Activated gamma-delta T cell (primary cell): ENCODE results near the gene FAM171A1.
"Not testable (repeated sequence)": the region's sequence is repeated elsewhere in the genome, so short reads cannot be mapped to it uniquely, and the experiment has no call there.

Experiments used
- DNase-seq: peaks from one replicate; lab custom pipeline; 2025; lab: John Stamatoyannopoulos, UW

Gene FAM171A1

DNA sequence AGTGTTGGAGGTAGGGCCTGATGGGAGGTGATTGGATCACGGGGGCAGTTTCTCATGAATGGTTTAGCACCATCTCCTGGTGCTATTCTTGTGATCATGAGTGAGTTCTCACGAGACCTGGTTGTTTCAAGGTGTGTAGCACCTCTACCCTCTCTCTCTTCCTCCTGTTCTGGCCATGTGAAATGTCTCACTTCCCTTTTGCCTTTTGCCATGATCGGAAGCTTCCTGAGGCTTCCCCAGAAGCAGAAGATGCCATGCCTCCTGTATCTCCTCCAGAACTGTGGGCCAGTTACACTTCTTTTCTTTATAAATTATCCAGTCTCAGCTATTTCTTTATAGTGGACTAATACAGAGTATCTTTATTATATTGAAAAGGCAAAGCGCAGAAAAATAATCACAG, 90.1 kb downstream of the FAM171A1 start:
- DNase-seq: no peak

DNA sequence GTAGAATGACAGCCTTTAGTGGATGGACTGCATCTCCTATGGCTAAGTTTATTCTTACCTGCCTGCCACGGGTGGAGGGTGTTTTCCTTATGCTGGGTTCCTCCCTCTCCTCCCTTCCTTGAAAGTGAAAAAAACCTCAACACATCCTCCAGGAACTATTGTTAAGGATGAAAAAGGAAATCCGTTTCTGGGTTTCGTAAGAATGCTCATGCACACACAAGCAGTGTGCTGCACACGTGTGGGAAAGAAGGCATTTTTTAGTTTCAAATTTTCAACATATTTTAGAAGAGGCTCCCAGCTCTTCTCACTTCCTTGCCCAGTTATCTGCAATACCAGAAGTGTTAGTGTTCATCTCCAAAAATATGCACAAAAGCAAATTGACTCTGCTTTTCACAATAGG, 90.6 kb downstream of the FAM171A1 start:
- no peak for DNase-seq

DNA sequence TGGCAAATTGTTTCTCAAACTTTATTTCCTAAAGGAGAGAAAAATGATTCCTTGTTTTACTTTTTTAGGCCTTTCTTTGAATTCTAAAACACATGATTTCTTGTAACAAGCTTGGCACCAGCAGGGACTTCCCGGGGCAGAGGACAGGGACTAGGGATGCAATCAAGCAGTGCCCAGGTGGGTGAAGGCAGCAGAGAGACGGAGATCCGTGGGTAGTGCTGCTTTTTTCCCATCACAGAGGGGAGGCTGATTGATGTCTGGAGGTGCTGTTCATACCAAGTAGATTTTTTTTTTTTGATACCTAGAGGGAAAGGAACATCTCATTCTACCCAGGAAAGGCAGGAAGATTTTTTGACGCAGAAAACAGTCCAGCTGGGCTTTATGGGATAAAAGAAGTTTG, 91.9 kb downstream of the FAM171A1 start:
- DNase-seq: no peak

DNA sequence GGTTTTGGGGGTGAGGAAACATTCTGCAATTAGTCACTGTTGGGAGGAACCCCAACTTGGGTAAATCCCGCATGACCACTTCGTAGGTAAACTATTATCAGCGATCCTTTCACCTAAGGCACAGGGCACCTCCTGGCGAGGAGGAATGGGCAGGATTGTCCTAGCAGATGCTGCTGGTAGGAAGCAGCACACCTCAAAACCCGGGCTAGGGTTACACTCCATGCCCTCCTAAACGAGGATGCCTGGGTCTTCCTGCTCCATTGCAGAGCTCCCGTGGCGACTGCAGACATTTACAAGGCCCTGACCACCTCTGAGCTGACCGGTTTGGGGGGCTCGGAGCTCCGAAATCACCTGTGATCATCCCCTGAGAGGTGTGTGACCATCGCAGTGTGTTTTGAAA, 92.3 kb downstream of the FAM171A1 start:
- DNase-seq: no peak

DNA sequence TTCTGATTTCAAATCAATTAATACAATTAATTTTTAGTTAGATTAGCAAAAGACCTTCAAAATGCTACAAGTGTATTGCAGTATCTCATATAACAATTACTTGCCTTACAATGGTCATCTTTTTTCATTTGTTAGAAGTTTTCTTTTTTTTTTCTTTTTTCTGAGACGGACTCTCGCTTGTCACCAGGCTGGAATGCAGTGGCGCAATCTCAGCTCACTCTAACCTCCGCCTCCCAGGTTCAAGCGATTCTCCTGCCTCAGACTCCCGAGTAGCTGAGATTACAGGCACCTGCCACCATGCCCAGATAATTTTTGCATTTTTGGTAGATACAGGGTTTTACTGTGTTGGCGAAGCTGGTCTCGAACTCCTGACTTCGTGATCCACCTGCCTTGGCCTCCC, 95.0 kb downstream of the FAM171A1 start:
- not testable (repeated sequence) for DNase-seq

DNA sequence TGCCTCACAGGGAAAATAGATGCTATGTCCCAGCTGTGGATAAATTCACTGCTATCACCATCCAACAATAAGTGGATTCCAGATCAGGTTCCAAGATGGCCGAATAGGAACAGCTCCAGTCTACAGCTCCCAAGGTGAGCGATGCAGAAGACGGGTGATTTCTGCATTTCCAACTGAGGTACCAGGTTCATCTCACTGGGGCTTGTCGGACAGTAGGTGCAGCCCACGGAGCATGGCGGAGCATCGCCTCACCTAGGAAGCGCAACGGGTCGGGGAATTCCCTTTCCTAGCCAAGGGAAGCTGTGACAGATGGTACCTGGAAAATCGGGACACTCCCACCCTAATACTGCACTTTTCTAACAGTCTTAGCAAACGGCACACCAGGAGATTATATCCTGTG, 101.3 kb downstream of the FAM171A1 start:
- DNase-seq: not testable (repeated sequence)

DNA sequence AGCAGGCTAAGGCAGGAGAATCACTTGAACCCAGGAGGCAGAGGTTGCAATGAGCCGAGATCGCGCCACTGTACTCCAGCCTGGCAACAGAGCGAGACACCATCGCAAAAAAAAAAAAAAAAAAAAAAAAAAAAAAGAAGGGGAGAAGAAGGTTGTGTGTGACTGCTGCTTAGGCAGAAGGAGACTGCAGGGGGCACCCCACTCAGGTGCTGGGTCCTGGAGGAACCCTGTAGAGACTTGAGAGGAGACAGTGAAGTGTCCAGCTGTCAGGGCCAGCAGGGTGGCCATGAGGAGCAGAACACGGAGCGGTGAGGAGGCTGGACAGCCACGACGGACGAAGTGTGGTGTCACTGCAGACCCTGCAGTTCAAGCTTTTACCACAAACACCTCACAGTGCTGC, 103.6 kb downstream of the FAM171A1 start:
- no peak for DNase-seq

DNA sequence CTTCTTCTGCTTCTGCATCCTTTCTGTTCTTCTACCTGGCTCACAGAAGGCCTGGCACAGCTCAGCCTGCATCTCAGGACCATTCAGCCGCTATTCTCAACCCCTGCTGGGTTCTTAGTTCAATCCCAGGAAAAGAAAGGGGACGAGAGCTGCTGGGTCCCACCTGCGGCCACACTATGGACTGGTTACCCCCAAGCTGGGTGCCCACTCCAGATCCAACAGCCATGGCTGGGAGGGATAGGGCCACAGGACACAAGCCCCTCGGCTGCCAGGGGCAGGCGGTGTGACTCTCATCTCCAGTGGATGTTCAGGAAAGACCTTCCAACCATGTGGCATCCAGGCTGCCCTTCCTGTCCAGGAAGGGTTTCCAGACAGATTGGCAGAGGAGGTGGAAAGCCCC, 105.0 kb downstream of the FAM171A1 start:
- DNase-seq: no peak

DNA sequence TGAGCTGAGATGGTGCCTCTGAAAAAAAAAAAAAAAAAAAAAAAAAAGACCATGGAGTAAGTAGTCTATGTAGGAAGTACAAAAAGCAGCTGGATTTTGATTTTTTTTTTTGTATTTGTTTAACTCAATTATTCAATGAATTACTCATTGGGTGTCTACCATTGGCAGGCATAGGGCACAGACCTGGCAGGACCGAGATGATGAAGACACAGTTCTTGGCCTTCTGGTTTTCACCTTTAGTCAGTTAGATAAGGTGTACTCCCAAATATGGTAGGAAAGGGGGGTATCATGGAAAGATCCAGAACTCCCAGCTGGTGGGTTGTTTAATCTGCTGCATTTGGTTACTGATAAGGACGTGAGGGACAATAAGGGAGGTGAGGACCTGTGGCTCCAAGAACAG, 105.5 kb downstream of the FAM171A1 start:
- DNase-seq: no peak

DNA sequence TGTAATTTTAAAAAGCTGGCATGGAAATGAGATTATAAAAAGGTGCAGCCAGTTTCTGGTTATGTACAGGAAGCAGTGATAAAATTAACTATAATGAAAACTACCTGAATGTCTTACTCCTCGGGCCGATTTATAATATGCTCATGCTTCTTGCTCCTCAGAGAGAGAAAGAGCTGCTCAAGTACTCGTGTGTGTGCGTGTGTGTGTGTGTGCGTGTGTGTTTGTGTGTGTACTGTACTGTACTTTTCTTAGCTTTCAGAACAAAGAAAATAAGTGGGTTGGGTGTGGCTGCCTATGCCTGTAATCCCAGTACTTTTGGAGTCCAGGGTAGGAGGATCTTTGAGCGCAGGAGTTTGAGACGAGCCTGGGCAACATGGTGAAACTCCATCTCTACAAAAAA, 106.0 kb downstream of the FAM171A1 start:
- DNase-seq: no peak

DNA sequence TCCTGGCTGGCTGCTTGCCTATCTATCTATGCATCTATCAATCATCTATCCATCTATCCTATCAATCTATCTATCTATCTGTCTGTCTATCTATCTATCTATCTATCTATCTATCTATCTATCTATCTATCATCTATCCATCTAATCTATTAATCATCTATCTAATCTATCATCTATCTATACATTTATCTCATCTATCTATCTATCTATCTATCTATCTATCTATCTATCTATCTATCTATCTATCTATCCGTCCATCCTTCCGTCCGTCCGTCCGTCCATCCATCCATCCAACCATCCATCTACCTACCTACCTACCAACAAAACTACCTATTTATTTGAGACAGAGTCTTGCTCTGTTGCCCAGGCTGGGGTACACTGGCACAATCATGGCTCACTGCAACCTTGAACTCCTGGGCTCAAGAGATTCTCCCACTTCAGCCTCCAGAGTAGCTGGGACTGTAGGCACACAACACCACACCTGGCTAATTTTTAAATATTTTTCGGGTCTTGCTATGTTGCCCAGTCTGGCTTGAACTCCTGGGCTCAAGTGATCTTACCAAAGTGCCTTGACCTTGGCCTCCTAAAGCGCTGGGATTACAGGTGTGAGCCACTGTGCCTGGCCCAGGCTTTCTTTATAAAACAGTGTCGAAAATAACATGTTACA, 107.3 kb downstream of the FAM171A1 start:
- no peak for DNase-seq

DNA sequence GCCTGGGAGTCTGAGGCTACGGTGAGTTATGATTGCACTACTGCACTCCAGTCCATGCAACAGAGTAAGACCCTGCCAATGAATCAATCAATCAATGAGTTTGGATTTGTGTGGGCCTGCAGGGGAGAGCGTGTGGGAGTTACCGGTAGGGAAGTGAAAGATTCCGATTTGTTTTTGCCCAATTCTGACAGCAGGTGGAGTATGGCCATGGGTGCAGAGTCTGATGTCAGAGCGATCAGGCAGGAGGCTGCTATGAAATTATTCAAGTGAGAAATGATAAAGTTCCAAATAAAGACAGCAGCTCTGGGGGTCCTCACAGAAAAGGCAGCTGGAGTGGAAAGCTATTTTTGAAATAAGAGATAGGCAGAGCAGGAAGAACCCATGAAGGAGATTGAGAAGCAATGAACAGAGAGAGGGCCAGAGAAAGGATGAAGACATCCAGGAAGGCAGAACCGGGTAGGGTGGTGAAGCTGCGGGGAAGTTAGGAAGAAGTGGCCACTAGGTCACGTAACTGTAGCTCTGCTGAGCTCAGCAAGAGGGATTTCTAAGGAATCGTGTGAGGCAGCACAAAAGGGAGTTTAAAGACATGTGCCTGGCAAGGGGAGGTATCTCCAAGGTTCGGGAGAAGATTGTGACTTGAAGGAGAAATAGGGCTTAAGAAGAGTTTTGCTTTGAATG, 108.9 kb downstream of the FAM171A1 start:
- DNase-seq: no peak

DNA sequence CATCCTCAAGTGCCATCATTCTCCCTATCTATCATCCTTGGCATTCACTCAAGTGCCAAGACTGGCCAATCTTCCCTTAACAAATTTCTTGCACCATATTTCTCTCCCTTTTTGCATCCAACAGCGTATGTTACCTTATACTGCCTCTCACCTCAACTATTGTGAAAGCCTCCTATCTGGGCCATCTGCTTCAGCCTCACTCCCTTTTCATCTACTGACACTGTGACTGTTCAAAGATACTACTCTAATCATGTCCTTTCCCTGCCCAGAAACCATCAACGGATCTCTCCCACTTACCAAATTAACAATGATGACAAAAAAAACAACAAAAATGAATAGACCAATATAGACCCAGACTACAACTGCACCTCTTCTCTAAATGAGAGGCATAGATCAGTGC, 112.0 kb downstream of the FAM171A1 start:
- no peak for DNase-seq

DNA sequence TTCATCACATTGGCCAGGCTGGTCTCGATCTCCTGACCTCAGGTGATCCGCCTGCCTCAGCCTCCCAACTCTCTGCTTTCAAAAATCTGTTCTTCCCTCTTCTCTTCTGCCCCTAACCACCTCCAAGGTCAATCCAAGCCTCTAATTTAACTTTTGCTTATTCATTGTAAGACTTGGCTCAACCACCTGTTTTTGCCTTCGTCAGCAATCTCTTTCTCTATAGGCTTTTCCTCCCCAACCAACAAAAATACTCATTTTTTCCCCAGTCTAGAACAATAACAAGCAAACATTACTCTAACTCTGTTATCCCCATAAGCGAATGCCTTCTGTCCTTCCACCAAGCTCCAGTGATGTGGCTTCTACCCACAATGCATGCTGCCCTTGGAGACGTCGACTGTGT, 112.8 kb downstream of the FAM171A1 start:
- DNase-seq: no peak

DNA sequence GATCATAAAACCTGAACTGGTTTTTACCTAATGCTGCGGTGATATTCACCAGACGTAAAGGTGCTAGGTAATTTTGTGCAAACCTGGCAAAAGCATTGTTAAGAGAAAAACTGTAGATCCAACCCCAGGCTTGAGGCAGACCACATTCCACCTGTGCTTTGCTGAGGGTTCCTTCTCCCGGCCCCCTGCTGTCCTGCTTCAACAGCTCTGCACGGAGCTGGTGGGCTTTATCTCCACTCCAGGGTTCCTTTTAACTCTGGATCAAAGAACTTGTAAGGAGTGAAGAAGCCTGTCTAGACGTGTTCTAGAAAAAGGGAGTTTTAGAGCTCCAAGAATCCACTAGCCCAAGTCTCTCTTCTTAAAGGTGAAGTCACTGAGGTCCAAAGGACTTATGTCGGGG, 115.1 kb downstream of the FAM171A1 start:
- DNase-seq: no peak

DNA sequence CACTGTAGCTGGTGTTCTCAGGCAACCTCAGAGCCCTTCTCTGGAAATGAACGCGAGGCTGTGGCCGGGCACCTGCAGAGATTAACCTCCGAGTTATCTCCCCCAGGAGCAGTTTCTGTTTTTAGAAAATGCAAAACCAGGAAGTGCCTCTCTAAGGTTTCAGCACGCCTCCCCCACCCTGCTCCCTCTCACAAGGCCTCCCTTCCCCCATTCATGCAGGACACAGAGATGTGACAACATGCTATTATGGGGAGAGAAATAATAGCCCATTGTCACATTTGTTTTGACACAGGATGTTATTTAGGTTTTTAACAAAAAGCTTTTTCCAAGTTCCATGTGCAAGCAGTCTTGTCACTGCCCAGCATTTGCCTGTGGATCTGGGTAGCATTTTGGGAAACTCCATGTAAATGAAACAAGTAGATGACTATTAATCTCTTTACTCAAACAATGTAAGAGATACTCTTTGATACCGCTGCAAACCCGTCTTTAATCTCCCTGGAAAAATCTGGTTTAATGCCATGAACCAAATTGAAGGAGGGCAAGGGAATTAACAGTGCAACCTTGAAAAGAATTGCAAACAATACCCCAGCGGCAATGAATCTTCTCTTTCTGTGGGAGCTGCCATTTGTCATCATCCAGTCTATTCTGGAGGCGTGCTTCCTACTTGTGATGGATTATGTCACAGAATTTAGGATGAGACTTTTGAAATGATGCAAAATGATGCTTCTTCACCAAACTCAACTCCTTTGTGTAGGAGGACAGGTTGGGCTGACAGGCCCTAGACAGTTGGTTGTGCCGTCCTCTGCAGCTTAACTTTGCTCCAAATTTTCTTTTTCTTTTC, 116.1 kb downstream of the FAM171A1 start:
- DNase-seq: no peak

DNA sequence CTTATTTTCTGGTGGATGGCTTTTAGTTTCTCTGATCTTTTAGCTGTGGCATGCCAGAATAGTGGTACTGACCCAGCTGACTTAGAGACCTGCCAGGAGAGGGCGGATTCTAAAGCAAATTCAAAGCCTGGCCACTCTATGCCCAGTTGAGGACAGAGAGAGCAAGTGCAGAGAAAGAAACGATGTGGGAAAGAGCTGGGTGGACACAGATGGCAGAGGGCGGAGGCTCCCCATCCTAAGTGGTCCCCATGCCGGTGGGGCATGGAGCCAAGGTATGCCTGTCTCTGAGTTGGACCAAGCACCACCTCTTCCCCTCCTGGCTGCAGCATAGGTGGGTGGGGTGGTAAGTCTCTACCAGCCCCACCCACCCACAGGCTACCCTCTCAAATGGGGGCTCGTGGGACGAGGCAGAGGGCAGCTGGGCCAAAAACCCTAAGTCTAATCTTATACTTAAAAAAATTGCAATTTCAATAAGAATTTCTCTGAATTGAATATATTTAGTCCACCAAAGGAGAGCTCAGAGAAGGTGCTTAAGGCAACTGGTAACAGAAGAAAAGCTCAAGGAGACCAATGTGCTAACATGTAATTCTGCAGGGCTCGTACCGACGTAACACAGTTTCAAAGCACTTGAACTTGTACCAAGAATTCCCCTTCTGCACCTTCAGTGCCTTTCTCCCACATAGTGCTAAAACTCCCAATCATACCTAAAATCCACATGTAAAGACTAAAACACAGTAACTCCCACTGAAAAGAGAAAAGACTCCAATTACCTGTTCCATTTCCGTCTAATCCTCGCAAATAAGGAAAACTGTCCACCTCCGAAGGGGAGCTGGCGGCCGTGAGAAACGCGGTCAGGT, 116.9 kb downstream of the FAM171A1 start:
- DNase-seq: no peak

DNA sequence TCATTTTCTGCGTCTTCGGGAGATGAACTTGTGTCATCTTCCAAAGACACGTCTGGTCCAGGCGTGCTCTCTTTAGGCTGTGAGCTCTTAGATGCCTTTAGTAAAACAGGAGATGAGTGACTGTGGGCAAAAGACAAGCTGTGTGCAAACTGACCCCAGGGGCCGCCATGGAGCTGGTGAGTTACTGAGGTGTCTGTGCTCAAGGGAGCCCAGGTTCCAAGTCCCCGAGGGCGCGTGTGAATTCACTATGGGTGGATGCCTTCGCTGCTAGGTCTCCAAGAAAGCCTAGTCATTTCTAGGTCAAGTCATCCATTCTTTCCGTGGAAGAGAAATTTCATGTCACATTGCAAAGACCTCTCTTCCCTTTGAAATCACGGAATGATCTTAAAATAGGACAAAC, 118.7 kb downstream of the FAM171A1 start:
- no peak for DNase-seq

DNA sequence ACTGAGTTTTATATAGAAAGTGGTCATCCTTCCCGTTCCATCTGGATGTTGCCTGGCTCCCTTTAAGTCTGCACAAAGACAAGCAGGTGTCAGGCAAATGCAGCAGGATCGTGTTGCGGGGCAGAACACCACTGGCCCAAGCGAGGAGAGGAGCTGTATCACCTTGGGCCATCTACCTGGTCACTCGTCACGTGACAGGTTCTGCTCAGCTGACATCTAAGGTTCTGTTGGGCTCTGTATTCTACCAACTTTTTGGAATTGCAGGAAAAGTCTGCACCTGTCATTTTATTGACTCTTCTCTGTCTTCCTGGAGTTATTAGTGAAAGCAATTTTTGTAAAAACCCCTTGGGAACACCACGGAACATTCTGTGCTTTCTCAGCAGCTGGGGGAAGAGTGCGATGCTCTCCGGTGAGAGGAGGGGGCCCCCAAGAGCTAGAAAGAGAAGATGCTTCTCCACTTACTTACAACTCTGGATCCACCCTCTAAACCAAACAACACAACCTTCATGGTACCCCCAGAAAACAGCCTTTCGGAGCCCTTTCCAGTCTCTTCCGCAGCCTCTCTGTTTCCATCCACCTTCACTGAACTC, 119.2 kb downstream of the FAM171A1 start:
- DNase-seq: no peak

DNA sequence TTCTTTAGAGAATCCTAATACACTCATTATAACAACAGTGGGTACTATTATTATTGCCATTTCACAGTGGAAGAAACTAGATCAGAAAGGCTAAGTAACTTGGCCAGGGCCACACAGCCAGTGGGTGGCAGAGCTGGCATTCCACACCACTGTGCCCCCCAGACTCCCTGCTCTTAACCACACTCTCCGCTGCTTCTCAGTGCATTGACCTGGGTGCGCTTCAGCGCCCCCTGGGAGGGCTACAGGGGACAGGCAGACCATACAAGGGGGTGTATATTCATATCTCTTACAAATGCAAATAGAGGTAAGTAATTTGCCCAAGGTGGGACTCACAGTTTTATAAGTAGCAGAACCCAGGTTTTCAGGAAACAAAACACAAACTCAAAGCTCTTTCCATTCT, 125.6 kb downstream of the FAM171A1 start:
- DNase-seq: no peak

DNA sequence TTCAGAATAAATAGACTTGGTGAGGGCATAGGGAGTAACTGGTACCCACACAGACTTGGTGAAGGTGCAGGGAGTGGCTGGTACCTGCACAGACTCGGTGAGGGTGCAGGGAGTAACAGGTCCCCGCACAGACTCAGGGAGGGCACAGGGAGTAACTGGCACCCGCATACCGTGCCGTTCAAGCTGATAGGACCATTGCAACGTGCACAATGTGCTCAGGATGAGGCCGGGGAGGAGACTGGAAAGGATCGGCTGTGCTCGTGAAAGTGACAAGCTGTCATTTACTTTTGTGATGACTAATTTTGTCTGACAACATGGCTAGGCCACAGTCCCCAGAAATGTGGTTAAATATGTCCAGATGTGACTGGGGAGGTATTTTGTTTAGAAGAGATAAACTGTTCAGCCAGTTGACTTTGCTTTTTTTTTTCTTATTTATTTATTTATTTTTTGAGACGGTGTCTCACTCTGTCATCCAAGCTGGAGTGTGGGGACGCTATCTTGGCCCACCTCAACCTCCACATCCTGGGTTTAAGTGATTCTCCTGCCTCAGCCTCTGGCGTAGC, 126.4 kb downstream of the FAM171A1 start:
- no peak for DNase-seq
